Measurements from ENCODE around the gene ZNFX1.

GRCh38 chr20:49291200-49291599 lies 13.3 kb upstream of the ZNFX1 start:
- no peak for TF ChIP-seq CTCF (IDR thresholded peaks at IDR 0.05)
- no peak for TF ChIP-seq POLR2A (IDR thresholded peaks at IDR 0.05)

All from heart left ventricle (tissue), 13 donors.